A549 treated with ZK216348 at 1 μM for 4 hours (cell line): ENCODE measurements around the gene MX2. TPM values are rescaled to one million over a fixed set of nuclear protein-coding genes. Genes with fewer than 3 reads are reported as not detected.

Experiments
- total RNA-seq: library from RNA; stranded (reverse); fragments of 200-300 nt; extraction: Qiagen RNA extraction; gene quantifications from 5 replicates; pipeline ENCODE4 v1.2.3, GENCODE V29; 2022; ENCODE audit warnings: low read depth

Gene MX2, protein sequence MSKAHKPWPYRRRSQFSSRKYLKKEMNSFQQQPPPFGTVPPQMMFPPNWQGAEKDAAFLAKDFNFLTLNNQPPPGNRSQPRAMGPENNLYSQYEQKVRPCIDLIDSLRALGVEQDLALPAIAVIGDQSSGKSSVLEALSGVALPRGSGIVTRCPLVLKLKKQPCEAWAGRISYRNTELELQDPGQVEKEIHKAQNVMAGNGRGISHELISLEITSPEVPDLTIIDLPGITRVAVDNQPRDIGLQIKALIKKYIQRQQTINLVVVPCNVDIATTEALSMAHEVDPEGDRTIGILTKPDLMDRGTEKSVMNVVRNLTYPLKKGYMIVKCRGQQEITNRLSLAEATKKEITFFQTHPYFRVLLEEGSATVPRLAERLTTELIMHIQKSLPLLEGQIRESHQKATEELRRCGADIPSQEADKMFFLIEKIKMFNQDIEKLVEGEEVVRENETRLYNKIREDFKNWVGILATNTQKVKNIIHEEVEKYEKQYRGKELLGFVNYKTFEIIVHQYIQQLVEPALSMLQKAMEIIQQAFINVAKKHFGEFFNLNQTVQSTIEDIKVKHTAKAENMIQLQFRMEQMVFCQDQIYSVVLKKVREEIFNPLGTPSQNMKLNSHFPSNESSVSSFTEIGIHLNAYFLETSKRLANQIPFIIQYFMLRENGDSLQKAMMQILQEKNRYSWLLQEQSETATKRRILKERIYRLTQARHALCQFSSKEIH
- not detected in 5 replicates for total RNA-seq

DNA sequence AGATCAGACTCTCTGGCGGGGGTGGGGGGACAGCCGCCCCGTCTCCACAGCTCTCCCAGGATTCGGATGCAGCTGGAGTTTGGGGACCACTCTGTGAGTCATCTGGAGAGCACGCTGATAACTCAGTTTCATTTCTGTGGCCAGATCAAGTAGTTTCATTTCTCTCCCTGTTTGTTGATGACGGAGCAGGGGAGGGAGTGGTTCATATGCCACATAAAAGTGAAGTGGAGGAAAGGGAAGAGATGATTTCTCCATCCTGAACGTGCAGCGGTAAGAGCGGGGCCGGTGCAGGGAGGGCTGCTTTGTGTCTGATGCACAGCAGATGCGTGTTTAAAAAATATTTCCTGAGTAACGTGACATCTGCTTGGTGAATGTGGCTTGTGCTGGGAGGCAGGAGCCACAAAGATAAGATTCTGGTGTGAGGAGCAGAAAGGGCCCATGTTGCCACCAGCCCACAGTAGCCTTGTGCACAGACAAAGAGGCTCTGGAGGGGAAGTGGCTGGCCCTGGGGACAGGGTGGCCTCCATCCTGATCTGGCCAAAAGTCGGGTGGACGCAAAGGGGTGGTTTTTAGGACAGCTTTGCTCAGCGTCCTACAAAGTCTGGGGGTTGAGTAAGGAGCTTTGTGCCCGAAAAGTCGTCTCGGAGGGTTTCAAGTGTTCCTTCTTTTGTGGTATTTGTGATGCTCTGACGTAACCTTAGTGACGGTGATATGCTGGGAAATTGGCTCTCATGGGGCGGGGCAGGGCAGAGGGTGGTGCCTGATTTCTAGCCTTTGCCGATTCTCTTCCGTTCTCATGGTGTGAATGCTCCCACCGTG, at the start of gene MX2:
Gene MX2, plus strand, starts transcription at position 242 of the 819 bp plus-strand sequence. CDS start 14,880 bp downstream, outside the sequence.

DNA sequence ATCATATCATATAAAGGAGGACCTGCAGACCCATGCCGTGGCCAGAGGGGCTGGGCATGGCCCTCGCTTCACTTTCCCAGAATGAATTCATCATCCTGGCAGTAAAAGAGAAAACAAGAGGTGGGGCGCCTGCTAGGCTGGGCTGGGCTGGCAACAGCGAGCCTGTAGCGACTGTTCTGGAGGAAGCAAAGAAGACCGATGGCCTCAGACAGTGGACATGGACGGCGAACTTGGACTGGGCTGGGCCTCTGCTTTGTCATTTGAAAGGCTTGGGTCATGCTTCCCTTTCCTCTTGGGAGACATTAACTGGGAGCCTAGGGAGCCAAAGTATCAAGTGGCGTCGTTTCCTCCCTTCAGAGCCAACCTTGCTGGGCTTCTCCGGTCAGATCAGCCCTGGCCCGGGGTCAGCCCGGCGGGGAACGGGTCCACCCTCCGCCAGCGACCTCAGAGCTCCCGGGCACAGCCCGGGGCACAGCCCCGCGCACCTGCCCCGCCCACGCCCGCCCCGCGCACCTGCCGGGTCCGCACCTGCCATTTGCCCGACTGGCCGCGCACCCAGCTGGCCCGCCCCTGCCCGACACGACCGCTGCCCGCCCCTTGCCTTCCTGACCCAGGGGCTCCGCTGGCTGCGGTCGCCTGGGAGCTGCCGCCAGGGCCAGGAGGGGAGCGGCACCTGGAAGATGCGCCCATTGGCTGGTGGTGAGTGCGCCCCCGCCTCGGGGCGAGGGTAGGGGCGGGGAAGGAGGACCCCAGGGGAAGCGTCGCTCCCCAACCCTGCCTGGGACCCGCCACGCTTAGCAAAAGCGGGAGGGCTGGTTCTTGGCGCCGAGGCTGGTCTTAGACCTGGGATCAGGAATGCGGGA, 45.4 kb upstream of the MX2 start, which contains the start of gene FAM3B:
Gene FAM3B, plus strand, starts transcription at position 602 of the 863 bp plus-strand sequence. Its CDS starts 79 bp downstream, at position 681.

DNA sequence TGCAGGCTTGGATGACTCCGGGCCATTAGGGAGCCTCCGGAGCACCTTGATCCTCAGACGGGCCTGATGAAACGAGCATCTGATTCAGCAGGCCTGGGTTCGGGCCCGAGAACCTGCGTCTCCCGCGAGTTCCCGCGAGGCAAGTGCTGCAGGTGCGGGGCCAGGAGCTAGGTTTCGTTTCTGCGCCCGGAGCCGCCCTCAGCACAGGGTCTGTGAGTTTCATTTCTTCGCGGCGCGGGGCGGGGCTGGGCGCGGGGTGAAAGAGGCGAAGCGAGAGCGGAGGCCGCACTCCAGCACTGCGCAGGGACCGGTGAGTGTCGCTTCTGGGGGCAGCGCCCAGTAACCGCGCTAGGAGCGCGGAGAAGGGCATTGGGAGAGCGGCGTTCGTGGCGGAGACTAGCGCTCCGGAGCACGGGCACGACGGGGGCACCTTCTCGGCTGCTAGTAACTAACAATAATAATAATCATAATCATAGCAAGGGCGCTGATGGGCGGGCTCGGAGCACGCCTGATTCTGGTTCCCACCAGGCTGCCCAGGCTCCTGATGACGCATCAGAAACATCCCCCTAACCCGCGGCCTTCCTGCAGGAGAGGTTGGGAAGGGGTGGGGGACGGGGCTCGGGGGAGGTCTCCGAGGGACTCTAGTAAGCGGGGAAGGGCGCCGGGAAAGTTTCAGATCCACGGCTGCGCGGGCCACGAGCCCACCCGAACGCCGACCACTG, 64.3 kb downstream of the MX2 start, which contains the start of gene MX1:
Gene MX1, plus strand, starts transcription at position 286 of the 722 bp plus-strand sequence. CDS start 5,832 bp downstream, outside the sequence.

Other genes starting within 250 kb of the MX2 start
- gene BACE2, start 193.9 kb upstream of the MX2 start, total RNA-seq, result 20.3 to 25.0 TPM (median 22.0 TPM) in 5 replicates
- gene FAM3B, start 45.2 kb upstream of the MX2 start, total RNA-seq, result not detected in 5 replicates
- gene MX1, start 64.2 kb downstream of the MX2 start, total RNA-seq, result 1.5 to 2.3 TPM (median 1.9 TPM) in 5 replicates
- 0.07 TPM in 1 of 5 replicates, not detected in the others for gene TMPRSS2, start 146.1 kb downstream of the MX2 start, total RNA-seq